ENCODE measurements around the gene CACHD1.

Gene CACHD1

DNA sequence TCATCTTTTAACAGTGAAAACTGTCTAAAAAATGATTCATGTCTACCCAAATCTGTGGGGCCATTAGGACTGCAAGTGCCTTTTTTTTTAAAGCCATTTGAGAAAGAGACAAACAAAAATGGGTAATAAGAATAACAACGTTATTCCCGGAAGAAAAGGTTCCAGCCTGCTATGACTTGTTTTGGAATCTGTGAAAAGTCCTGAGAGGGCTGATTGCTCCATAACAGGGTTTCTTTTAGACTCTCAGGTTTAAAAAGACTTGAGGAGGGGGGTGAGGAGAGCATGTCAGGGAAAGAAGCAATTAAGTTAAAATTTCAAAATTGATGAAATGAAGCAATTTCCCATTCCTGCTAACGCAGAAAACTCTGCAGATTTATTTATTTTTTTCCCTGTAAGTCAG lies 56.4 kb downstream of the CACHD1 start:
- FAIRE-seq = no peak
- TF ChIP-seq, protein P1, sequence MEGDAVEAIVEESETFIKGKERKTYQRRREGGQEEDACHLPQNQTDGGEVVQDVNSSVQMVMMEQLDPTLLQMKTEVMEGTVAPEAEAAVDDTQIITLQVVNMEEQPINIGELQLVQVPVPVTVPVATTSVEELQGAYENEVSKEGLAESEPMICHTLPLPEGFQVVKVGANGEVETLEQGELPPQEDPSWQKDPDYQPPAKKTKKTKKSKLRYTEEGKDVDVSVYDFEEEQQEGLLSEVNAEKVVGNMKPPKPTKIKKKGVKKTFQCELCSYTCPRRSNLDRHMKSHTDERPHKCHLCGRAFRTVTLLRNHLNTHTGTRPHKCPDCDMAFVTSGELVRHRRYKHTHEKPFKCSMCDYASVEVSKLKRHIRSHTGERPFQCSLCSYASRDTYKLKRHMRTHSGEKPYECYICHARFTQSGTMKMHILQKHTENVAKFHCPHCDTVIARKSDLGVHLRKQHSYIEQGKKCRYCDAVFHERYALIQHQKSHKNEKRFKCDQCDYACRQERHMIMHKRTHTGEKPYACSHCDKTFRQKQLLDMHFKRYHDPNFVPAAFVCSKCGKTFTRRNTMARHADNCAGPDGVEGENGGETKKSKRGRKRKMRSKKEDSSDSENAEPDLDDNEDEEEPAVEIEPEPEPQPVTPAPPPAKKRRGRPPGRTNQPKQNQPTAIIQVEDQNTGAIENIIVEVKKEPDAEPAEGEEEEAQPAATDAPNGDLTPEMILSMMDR (IDR thresholded peaks at IDR 0.05; ENCODE audit: insufficient read depth, missing control alignments) = no peak
- DNase-seq (ENCODE audit: insufficient read length, low spot score) = no peak

DNA sequence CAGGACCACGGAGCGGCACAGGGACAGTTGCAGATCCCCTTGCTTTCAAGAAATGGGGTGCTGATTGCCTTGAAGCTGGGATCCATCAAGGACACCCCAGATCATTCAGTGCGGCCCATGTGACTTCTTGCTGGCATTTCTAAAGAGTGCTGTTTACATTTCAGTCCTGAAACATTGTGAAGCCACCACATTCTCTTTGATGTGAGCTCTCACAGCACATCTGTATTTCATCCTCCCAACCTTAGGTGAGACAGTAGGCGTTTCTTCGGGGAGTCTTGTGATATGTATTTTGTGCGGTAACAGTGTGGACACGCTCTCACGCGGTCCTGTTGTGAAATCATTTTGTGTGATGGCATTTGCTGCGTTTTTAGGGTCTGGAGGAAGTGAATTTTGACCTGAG lies 57.2 kb downstream of the CACHD1 start:
- DNase-seq (ENCODE audit: insufficient read length, low spot score) (no peak), FAIRE-seq (no peak)
- TF ChIP-seq, protein P1 (IDR thresholded peaks at IDR 0.05; ENCODE audit: insufficient read depth, missing control alignments) = no peak

DNA sequence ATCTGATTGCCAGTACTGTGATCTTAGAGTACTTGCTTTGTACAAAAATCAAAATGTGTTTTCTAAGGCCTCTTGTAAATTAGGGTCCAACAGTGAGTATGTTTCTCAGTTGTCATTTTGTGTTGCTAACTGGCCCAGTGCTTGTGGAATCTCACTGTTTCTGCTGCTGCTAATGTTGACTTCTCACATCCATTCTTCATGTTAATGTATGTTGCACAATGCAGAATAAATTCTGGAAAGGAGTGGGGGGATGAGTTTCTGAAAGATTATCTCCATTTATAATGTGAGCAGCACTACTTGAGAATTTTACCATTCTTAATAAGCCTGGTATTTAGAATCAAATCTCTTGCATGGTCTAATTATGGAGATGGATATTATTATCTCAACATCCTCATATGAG lies 57.9 kb downstream of the CACHD1 start:
- TF ChIP-seq, protein P1 (IDR thresholded peaks at IDR 0.05; ENCODE audit: insufficient read depth, missing control alignments) = no peak
- DNase-seq (ENCODE audit: insufficient read length, low spot score) (no peak), FAIRE-seq (peak; percentile 16)

DNA sequence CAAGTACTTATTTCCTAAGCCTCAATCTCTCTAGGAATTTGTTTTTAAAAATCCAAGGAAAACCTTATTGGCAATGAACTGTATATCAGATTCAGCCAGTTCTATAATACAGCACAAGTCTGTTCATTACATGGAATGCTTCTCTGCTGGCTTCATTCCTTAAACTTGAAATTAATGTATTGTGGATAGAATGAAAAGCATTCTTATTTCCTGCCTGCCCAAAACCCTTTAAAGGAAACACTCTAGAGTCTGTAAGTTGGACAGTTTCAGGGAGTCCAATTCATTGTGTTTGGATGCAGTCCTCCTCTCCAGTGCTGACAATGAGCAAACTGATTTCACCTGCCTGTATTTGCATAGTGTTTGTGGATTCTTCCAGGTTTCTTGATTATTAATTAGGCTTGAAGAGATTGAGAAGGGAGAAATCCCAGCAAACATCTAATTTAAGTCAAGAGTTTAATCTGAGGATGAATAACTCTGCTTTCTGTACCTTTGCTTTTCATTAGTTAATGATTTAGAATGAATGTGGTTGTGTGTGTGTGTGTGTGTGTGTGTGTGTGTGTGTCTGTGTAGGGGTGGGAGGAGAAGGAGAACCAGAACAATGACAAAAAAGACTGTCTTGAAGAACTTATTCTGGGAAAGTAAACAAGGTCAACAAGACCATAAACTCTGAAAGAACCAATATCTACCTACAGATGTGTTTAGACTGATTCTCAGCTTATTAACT lies 61.2 kb downstream of the CACHD1 start:
- TF ChIP-seq, protein P1 (IDR thresholded peaks at IDR 0.05; ENCODE audit: insufficient read depth, missing control alignments) = no peak
- no peak for FAIRE-seq
- no peak for DNase-seq (ENCODE audit: insufficient read length, low spot score)

DNA sequence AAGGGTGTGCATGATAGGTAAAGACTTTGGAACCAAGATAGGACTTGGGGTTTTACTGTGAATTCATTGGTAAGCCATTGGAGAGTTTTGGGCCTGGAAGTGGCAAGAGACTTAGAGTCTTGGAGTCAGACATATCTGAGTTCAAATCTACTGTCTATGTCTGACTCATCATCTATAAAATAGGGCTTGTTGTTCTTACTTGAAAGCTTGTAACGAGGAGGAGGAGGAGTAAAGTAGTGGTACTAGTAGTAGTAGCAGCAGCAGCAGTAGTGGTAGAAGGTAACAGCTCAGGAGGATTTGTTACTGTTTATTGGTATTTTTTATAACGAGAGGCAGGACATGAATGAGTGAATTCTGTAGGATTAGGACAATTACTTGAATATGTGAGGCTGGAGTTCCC lies 62.7 kb downstream of the CACHD1 start:
- DNase-seq (ENCODE audit: insufficient read length, low spot score) (no peak), FAIRE-seq (no peak)
- TF ChIP-seq, protein P1 (IDR thresholded peaks at IDR 0.05; ENCODE audit: insufficient read depth, missing control alignments) = no peak

DNA sequence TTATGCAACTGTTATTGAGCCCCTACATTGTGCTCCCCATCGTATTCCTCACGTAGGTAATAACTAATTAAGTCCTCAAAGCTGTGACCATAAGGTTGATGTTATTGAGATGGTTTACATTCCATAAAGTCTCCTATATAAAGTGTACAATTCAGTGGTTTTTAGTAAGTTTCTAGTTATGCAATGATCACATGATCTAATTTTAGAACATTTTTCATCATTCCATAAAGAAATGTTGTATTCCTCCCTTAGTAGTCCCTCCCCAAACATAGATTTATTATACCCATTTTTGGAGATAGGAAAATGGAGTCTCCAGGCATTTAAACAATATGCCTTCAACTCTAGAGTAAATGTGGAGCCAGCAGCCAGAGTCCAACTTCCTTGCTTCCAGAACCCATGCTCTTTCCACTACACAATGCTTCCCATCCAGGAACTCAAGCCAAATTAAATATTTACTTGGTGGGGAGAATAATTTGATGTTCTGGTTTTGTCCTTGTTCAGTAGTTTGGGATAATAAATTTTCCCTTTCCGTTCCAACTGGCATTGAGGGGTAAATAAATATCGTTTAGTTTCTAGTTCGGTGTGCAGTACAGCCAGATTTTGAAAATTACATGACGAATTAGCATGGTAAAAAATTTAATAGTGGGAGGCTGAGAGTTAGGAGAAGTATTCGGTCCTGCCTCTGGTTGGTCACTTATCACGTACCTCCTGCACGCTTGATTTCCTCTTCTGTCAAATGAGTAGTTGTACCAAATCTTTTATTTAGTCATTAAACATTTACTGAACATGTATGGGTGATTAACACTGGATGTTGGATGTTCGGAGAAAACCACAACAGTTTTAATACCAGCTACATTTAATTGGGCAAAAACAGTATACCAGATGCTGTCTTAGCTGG lies 66.3 kb downstream of the CACHD1 start:
- FAIRE-seq = no peak
- TF ChIP-seq, protein P1 (IDR thresholded peaks at IDR 0.05; ENCODE audit: insufficient read depth, missing control alignments) = no peak
- no peak for DNase-seq (ENCODE audit: insufficient read length, low spot score)

All from D721Med (cell line).